Aorta (tissue), 5 donors: ENCODE data around the gene EPHB2. TPM values are rescaled to one million over a fixed set of nuclear protein-coding genes. Genes with fewer than 3 reads are reported as not detected.

Source experiments
- ATAC-seq: fragments of 200-7000 bp; cut with Tn5 transposase; one replicate; pipeline ENCODE4 v1.9.1; 2022; ENCODE audit warnings: moderate library complexity; ENCODE audit not compliant: low FRiP score
- DNase-seq, 2 donors: peaks; one replicate each; pipeline ENCODE4 v3.0.0-alpha.2; 2020
- H3K27ac ChIP-seq, 2 donors: one replicate each; pipeline ENCODE4 v1.5.1; 2013; ENCODE audit warnings: low read length in 2 of 2, mild to moderate bottlenecking in 2 of 2, moderate library complexity in 2 of 2, control low read depth in 1 of 2, inconsistent platforms in 1 of 2, low read depth in 1 of 2
- H3K27me3 ChIP-seq, 2 donors: one replicate each; pipeline ENCODE4 v1.6.1; 2013; ENCODE audit warnings: control low read depth in 1 of 2, low read length in 1 of 2, mild to moderate bottlenecking in 1 of 2, moderate library complexity in 1 of 2; ENCODE audit not compliant: insufficient read depth in 2 of 2, control insufficient read depth in 1 of 2
- H3K36me3 ChIP-seq, 2 donors: one replicate each; pipeline ENCODE4 v1.6.1; 2013; ENCODE audit warnings: control low read depth in 1 of 2, low read length in 1 of 2, mild to moderate bottlenecking in 1 of 2; ENCODE audit not compliant: insufficient read depth in 2 of 2, control insufficient read depth in 1 of 2
- H3K4me1 ChIP-seq, 2 donors: one replicate each; pipeline ENCODE4 v1.6.1; 2013; ENCODE audit warnings: low read length in 2 of 2, control low read depth in 1 of 2, mild to moderate bottlenecking in 1 of 2, moderate library complexity in 1 of 2; ENCODE audit not compliant: insufficient read depth in 2 of 2, control insufficient read depth in 1 of 2
- H3K4me3 ChIP-seq, 2 donors: one replicate each; pipeline ENCODE4 v1.5.1; 2013; ENCODE audit warnings: low read length in 2 of 2, control low read depth in 1 of 2, mild to moderate bottlenecking in 1 of 2
- H3K9me3 ChIP-seq: one replicate; pipeline ENCODE4 v1.6.1; 2013; ENCODE audit warnings: mild to moderate bottlenecking, low read length; ENCODE audit not compliant: control insufficient read depth
- WGBS, 2 donors: extraction: QIAGEN DNeasy Blood & Tissue Kit; methylation state at CpG; one replicate each; pipeline ENCODE4 v1.1.7; 2013; 5-methylcytosine and 5-hydroxymethylcytosine counted together
- intact Hi-C, 2 donors: fragments of 100-400 bp; cut with DNase I; formaldehyde crosslinking; loops; one replicate each; pipeline versions ENCODE4 v1.14.2 to v1.15.0; 2022
- polyA plus RNA-seq, 2 donors: library from polyadenylated mRNA; stranded (reverse); fragments of 200-250 nt; gene quantifications; one replicate each; pipeline ENCODE4 v1.2.3, GENCODE V29; 2013
- total RNA-seq, 2 donors: library from RNA; stranded (reverse); fragmentation: NEBNext Ultra II Directional; extraction: Animal tissue kit (Norgen Biotek cat#: 25700); gene quantifications; one replicate each; pipeline ENCODE4 v1.2.1, GENCODE V29; 2021
- donor health status: healthy with polysubstance abuse.
- donor health status: Bipolar disorder and iron deficiency.
- donor health status: DM: no; HTN: no; CAD: no.
- donor health status: DM: no; HTN: no; CAD: no.
- donor health status: DM: yes; HTN: yes; CAD: no.

EPHB2 gene
- total and polyA plus RNA-seq, 4 donors: 0.87 to 16.6 (median 3.2) TPM

DNA sequence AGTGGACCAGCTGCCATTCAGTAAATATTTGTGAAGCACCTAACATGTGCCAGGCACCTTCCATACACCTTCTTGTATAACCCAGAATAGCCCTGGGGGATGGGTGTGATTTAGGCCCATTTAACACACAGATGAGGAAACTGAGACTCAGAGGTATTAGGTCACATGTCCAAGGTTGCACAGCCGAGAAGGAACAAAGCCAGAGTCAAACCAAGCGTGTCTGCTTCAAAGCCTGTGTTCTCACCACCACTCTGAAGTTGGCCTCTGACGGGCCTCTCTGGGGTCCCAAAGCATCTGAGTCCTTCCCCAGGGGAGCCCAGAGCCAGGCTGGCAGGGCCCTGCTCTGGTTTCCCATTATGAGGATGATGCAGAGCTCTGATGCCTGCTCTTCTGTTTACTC is 196.9 kb downstream of the EPHB2 start:
- Histone ChIP-seq H3K27me3 (no peaks in the 10 kb centered on the region), H3K4me1 (no peaks in the 10 kb centered on the region), H3K9me3 (no peaks in the 10 kb centered on the region), H3K27ac (no peak overlapping the region), H3K36me3 (no peaks in the 10 kb centered on the region), H3K4me3 (no peak overlapping the region)
- ATAC-seq (no peak), DNase-seq (no peak)
- 94 to 96% methylated on average over 3 of the region's 3 CpGs for WGBS, 2 donors
- intact Hi-C loops: no loop called here

DNA sequence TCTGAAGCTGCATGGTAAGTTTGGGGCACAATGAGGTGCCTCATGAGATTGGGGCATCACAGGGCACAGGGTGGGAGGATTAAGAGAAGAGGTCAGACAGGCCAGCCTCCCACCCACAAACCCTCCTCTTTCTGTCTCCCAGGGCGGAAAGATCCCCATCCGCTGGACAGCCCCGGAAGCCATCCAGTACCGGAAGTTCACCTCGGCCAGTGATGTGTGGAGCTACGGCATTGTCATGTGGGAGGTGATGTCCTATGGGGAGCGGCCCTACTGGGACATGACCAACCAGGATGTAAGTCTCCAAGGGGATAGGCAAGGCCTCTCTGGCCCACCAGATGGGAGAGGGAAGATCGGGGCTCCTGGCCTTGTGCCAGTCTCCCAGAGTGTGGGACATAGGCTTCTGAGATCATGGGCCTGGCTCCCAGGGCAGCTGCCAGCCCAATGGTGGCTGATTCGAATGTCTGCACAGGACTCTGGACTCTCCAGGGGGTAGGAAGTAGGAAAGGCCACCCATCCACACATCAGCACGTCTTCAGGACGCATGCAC is 198.3 kb downstream of the EPHB2 start:
- H3K4me3 ChIP-seq: no peak overlapping the region
- no peak overlapping the region for H3K27ac ChIP-seq
- no peak for ATAC-seq
- intact Hi-C loops: no loop called here
- no peaks in the 10 kb centered on the region for H3K9me3 ChIP-seq
- no peak for DNase-seq
- H3K27me3 ChIP-seq: no peaks in the 10 kb centered on the region
- 94% methylated on average over 11 of the region's 11 CpGs for WGBS, 2 donors
- H3K4me1 ChIP-seq: no peaks in the 10 kb centered on the region
- no peaks in the 10 kb centered on the region for H3K36me3 ChIP-seq

DNA sequence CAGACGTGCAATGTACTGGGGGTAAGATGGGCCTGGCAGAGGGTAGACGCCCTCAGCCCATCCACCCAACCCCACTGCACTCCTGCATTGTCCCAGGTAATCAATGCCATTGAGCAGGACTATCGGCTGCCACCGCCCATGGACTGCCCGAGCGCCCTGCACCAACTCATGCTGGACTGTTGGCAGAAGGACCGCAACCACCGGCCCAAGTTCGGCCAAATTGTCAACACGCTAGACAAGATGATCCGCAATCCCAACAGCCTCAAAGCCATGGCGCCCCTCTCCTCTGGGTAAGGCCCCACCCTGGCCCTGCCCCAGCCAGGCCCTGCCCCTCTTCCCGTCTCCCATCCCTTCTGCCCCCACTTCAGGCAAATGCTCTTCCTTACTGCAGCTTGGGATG is 199.6 kb downstream of the EPHB2 start:
- ATAC-seq: no peak
- H3K36me3 ChIP-seq: no peaks in the 10 kb centered on the region

GRCh38 chr1:22910986-22911651 is 200.5 kb downstream of the EPHB2 start:
- Histone ChIP-seq H3K27ac (no peak overlapping the region), H3K36me3 (no peaks in the 10 kb centered on the region), H3K4me3 (no peak overlapping the region), H3K27me3 (no peaks in the 10 kb centered on the region), H3K4me1 (no peaks in the 10 kb centered on the region), H3K9me3 (no peaks in the 10 kb centered on the region)
- intact Hi-C loops: no loop called here
- no peak for DNase-seq
- WGBS, 2 donors: 89 to 94% methylated on average over 5 of the region's 5 CpGs
- ATAC-seq: no peak

More for the DNA sequence above, 199.6 kb downstream of the EPHB2 start:
- no peaks in the 10 kb centered on the region for H3K9me3 ChIP-seq
- no peak overlapping the region for H3K4me3 ChIP-seq
- no peak overlapping the region for H3K27ac ChIP-seq
- intact Hi-C loops: no loop called here
- no peak for DNase-seq
- WGBS, 2 donors: 91 to 97% methylated on average over 13 of the region's 13 CpGs
- no peaks in the 10 kb centered on the region for H3K4me1 ChIP-seq
- H3K27me3 ChIP-seq: no peaks in the 10 kb centered on the region

- no peaks in the 10 kb centered on the region for H3K4me1 ChIP-seq
- WGBS, 2 donors: 95 to 96% methylated on average over 16 of the region's 16 CpGs
- no peak for ATAC-seq
- H3K36me3 ChIP-seq: no peaks in the 10 kb centered on the region
- no peak overlapping the region for H3K4me3 ChIP-seq
- no peak for DNase-seq
- no peak overlapping the region for H3K27ac ChIP-seq
- no peaks in the 10 kb centered on the region for H3K9me3 ChIP-seq
- intact Hi-C loops: no loop called here
- no peaks in the 10 kb centered on the region for H3K27me3 ChIP-seq
Observed at GRCh38 chr1:22912311-22912710, 201.7 kb downstream of the EPHB2 start.

DNA sequence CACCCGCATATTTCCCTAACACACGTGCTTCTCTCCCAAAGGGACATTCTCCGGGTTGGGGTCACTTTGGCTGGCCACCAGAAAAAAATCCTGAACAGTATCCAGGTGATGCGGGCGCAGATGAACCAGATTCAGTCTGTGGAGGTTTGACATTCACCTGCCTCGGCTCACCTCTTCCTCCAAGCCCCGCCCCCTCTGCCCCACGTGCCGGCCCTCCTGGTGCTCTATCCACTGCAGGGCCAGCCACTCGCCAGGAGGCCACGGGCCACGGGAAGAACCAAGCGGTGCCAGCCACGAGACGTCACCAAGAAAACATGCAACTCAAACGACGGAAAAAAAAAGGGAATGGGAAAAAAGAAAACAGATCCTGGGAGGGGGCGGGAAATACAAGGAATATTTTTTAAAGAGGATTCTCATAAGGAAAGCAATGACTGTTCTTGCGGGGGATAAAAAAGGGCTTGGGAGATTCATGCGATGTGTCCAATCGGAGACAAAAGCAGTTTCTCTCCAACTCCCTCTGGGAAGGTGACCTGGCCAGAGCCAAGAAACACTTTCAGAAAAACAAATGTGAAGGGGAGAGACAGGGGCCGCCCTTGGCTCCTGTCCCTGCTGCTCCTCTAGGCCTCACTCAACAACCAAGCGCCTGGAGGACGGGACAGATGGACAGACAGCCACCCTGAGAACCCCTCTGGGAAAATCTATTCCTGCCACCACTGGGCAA is 202.9 kb downstream of the EPHB2 start:
- intact Hi-C loops: no loop called here
- no peaks in the 10 kb centered on the region for H3K4me1 ChIP-seq

DNA sequence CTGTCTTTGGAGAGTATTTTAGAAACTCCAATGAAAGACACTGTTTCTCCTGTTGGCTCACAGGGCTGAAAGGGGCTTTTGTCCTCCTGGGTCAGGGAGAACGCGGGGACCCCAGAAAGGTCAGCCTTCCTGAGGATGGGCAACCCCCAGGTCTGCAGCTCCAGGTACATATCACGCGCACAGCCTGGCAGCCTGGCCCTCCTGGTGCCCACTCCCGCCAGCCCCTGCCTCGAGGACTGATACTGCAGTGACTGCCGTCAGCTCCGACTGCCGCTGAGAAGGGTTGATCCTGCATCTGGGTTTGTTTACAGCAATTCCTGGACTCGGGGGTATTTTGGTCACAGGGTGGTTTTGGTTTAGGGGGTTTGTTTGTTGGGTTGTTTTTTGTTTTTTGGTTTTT is 203.5 kb downstream of the EPHB2 start:
- Histone ChIP-seq H3K9me3 (no peaks in the 10 kb centered on the region), H3K4me1 (no peaks in the 10 kb centered on the region), H3K4me3 (no peak overlapping the region), H3K36me3 (no peaks in the 10 kb centered on the region), H3K27me3 (no peaks in the 10 kb centered on the region), H3K27ac (no peak overlapping the region)
- no peak for DNase-seq
- 88 to 89% methylated on average over 10 of the region's 10 CpGs for WGBS, 2 donors
- intact Hi-C loops: no loop called here
- ATAC-seq: no peak

More for the DNA sequence above, 202.9 kb downstream of the EPHB2 start:
- Histone ChIP-seq H3K27ac (no peak overlapping the region), H3K27me3 (no peaks in the 10 kb centered on the region), H3K36me3 (no peaks in the 10 kb centered on the region), H3K4me3 (no peak overlapping the region), H3K9me3 (no peaks in the 10 kb centered on the region)
- no peak for ATAC-seq
- 23 to 27% methylated on average over 24 of the region's 24 CpGs for WGBS, 2 donors
- DNase-seq: no peak

DNA sequence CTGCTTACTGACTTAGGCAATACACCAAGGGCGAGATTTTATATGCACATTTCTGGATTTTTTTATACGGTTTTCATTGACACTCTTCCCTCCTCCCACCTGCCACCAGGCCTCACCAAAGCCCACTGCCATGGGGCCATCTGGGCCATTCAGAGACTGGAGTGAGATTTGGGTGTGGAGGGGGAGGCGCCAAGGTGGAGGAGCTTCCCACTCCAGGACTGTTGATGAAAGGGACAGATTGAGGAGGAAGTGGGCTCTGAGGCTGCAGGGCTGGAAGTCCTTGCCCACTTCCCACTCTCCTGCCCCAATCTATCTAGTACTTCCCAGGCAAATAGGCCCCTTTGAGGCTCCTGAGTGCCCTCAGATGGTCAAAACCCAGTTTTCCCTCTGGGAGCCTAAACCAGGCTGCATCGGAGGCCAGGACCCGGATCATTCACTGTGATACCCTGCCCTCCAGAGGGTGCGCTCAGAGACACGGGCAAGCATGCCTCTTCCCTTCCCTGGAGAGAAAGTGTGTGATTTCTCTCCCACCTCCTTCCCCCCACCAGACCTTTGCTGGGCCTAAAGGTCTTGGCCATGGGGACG is 204.1 kb downstream of the EPHB2 start:
- Histone ChIP-seq H3K4me1 (no peaks in the 10 kb centered on the region), H3K4me3 (no peak overlapping the region), H3K36me3 (no peaks in the 10 kb centered on the region), H3K9me3 (no peaks in the 10 kb centered on the region), H3K27me3 (no peaks in the 10 kb centered on the region), H3K27ac (no peak overlapping the region)
- intact Hi-C loops: no loop called here
- no peak for ATAC-seq
- 91 to 95% methylated on average over 8 of the region's 8 CpGs for WGBS, 2 donors
- DNase-seq: no peak
